GM12864 (cell line): ENCODE results near the gene MACROD2.

Source experiments
- DNase-seq: peaks from one replicate; pipeline ENCODE4 v3.0.0-alpha.2; 2011; ENCODE audit warnings: low read depth
- H3K4me3 ChIP-seq: 2 replicates; pipeline ENCODE4 v1.5.1; 2011; ENCODE audit warnings: mild to moderate bottlenecking, low read depth, low read length, control low read depth
- TF ChIP-seq, protein P1 (sequence below): IDR thresholded peaks from 2 replicates; pipeline ENCODE4 v1.5.1; 2011; ENCODE audit warnings: low read depth, mild to moderate bottlenecking, moderate library complexity, low read length, control low read depth, inconsistent platforms; ENCODE audit errors: missing control alignments

The MACROD2 gene

DNA sequence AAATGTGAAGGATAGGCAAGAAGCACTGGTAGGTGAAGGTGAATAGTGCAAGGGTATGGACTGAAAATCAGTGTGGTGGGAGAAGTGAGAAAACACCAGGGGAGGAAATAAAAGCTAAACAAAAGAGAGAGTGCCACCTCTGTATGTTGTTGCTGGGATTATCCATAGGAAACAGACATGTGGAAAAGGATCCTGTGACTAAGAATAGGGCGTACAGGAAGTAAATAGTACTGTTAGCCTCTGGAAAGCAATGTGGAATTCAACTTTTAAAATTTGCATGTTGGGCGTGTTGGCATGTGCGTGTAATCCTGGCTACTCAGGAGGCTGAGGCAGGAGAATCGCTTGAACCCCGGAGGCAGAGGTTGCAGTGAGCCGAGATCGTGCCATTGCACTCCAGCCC lies 1916.3 kb downstream of the MACROD2 start:
- TF ChIP-seq, protein P1, sequence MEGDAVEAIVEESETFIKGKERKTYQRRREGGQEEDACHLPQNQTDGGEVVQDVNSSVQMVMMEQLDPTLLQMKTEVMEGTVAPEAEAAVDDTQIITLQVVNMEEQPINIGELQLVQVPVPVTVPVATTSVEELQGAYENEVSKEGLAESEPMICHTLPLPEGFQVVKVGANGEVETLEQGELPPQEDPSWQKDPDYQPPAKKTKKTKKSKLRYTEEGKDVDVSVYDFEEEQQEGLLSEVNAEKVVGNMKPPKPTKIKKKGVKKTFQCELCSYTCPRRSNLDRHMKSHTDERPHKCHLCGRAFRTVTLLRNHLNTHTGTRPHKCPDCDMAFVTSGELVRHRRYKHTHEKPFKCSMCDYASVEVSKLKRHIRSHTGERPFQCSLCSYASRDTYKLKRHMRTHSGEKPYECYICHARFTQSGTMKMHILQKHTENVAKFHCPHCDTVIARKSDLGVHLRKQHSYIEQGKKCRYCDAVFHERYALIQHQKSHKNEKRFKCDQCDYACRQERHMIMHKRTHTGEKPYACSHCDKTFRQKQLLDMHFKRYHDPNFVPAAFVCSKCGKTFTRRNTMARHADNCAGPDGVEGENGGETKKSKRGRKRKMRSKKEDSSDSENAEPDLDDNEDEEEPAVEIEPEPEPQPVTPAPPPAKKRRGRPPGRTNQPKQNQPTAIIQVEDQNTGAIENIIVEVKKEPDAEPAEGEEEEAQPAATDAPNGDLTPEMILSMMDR = no peak
- H3K4me3 ChIP-seq = no peak overlapping the region
- no peak for DNase-seq

DNA sequence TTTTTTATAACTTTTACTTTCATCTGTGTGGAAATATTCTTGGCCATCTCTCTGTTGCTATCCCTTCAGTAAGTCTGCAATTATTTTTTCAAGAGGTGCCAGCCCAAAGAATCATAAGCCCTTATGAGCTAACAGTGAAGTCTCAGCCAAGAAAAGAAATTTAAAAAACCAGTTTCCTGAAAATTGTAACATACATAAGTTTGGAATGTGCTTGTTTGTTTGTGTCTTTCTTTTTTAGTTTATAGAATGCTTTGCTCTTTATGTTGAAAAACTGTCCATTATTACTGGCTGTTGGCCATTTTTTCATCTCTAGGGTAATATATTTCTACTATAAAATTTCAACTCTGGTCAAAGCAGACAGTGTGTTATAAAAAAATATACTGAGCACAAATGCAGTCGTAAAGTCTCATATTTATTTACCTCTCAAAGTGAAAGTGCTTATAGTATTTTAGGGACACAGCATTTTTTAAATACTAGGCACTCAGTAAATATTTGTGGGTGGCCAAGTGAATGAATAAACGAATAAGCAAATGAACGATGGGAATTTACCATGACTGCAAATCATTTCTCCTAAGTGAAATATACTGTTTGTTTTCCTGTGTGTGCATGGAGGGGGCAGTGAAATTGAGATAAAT lies 1918.2 kb downstream of the MACROD2 start:
- TF ChIP-seq, protein P1 = no peak
- no peak overlapping the region for H3K4me3 ChIP-seq
- no peak for DNase-seq

DNA sequence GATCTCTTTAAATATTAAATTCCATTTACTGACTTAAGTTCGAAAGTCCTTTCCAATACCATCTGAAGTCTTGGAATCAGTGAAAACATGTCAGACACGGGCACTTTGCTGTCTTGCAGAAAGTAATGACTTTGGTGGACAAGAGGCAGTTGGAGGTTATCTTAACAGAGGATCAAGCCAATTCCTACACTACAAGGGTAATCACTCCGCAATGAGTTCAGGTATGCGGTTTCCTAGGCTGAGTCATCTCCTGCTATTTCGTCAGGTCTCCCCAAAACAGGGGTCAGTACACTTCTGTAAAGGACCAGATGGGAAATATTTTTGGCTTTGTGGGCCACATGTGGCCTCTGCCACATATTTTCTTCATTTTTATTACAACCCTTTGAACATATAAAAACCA lies 1921.3 kb downstream of the MACROD2 start:
- DNase-seq = no peak
- no peak overlapping the region for H3K4me3 ChIP-seq
- TF ChIP-seq, protein P1 = no peak

DNA sequence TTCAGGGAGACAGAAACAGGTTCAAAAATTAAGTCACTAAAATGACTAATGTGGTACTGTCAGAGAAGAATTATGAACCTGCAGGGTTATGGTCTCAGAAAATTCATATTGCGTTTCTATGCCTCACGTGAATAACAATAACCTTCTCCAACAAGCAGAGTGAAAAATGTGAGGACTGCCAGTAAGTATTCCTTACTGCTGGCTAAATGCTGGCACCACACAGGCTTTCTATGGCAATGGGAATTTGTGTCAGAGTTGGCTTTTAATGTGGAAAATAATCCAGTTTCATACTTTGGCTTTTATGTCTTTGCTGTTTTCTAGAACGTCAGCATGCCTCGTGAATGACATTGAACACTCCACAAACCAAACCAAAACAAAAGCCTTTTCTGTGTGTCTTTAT lies 1922.0 kb downstream of the MACROD2 start:
- no peak overlapping the region for H3K4me3 ChIP-seq
- DNase-seq = no peak
- TF ChIP-seq, protein P1 = no peak

DNA sequence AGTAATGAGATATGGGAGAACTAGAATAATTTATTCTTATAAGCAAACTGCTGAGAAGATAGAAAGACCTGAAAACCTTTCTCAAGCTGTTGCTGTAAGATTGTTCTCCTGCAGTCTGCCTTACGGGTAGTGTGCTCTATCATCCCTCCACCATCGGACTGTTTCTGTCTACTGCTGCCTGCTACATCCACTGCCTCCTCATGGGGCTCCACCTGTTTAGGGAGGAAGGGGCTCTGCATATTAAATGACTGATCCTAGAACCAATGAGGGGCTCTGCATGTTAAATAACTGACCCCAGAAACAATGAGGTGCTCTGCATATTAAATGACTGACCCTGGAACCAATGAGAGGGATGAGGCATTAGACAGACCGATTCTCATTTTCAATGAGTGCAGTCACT lies 1923.3 kb downstream of the MACROD2 start:
- no peak for DNase-seq
- TF ChIP-seq, protein P1 = no peak
- H3K4me3 ChIP-seq = no peak overlapping the region

DNA sequence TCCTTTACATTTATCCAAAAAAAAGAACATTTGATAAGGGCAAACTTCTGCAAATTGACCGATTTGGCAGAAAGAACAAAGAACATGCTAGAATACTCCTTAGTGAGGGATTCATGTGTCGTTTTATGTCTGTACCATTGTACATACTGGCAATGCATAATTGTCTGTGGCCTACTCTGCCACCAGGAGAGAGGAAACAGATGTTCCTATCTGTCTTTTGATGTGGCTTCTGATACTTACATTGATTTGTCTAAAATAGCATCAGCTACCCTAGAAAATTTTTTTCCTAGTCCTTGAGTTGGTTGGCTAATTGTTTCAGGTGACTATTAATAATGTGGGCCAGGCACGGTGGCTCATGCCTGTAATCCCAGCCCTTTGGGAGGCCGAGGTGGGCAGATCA lies 1923.8 kb downstream of the MACROD2 start:
- DNase-seq = no peak
- no peak overlapping the region for H3K4me3 ChIP-seq
- TF ChIP-seq, protein P1 = no peak

DNA sequence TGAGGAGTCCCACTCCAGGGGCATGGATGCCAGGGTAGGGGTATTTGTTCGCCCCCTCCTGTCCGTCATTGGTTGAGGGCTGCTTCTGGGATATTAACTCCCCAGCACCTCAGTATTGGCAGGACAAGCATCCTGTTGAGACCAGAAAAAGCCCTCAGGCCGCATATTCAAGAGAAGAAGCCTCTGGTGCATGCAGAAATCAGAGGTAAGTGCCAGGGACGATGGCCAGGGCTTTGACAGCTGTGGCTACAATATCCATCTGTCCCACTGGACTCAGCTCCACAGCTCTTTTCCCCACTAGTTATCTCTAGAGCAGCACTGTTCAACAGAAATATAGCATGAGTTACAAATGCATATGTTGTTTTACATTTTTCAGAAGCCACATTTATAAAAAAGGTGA lies 1926.6 kb downstream of the MACROD2 start:
- H3K4me3 ChIP-seq = no peak overlapping the region
- no peak for DNase-seq
- TF ChIP-seq, protein P1 = no peak
